Fibroblast of the aortic adventitia (primary cell): Measurements from ENCODE around the gene STIM1. TPM values are rescaled to one million over a fixed set of nuclear protein-coding genes. Genes with fewer than 3 reads are reported as not detected.

ENCODE experiments used
- DNase-seq: peaks from one replicate; pipeline ENCODE4 v3.0.0-alpha.2; 2010; ENCODE audit warnings: low read depth
- H3K4me3 ChIP-seq: 2 replicates; pipeline ENCODE4 v1.5.1; 2011; ENCODE audit warnings: low read depth, mild to moderate bottlenecking, control low read depth, low read length, moderate library complexity
- total RNA-seq: library from RNA; depleted of rRNA; stranded (reverse); fragments of >200 nt; gene quantifications from 2 replicates; pipeline ENCODE4 v1.2.3, GENCODE V29; 2012; ENCODE audit warnings: low replicate concordance
- TF ChIP-seq, protein P1 (sequence below): IDR thresholded peaks from 2 replicates; pipeline ENCODE4 v1.5.1; 2011; ENCODE audit warnings: mild to moderate bottlenecking, low read length, control low read depth, inconsistent platforms; ENCODE audit not compliant: insufficient read depth

Gene STIM1
- total RNA-seq, 1 donor, result 21.6 TPM

DNA sequence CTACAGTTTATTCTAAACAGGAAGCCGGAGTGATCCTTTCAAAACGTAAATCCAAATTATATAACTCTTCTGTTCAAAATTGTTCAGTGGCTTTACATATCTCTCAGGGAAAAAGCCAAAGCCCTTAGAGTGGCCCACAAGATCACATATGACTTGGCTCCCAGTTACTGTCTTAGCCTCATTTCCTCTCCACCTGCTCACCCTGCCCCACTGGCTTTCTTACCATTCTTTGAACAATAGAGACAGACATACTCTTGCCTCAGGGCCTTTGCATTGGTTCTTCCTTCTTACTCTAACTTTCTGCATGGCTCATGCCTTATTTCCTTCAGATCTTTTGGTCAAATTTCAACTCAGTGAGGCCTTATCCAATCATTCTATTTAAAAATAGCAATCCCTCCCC, 52.1 kb downstream of the STIM1 start:
- TF ChIP-seq, protein P1, sequence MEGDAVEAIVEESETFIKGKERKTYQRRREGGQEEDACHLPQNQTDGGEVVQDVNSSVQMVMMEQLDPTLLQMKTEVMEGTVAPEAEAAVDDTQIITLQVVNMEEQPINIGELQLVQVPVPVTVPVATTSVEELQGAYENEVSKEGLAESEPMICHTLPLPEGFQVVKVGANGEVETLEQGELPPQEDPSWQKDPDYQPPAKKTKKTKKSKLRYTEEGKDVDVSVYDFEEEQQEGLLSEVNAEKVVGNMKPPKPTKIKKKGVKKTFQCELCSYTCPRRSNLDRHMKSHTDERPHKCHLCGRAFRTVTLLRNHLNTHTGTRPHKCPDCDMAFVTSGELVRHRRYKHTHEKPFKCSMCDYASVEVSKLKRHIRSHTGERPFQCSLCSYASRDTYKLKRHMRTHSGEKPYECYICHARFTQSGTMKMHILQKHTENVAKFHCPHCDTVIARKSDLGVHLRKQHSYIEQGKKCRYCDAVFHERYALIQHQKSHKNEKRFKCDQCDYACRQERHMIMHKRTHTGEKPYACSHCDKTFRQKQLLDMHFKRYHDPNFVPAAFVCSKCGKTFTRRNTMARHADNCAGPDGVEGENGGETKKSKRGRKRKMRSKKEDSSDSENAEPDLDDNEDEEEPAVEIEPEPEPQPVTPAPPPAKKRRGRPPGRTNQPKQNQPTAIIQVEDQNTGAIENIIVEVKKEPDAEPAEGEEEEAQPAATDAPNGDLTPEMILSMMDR, result no peak
- DNase-seq, result no peak
- no peak overlapping the region for H3K4me3 ChIP-seq

- TF ChIP-seq, protein P1, result no peak
- no peak for DNase-seq
- H3K4me3 ChIP-seq, result no peak overlapping the region
Measured at GRCh38 chr11:3909901-3910300, 54.4 kb downstream of the STIM1 start.

DNA sequence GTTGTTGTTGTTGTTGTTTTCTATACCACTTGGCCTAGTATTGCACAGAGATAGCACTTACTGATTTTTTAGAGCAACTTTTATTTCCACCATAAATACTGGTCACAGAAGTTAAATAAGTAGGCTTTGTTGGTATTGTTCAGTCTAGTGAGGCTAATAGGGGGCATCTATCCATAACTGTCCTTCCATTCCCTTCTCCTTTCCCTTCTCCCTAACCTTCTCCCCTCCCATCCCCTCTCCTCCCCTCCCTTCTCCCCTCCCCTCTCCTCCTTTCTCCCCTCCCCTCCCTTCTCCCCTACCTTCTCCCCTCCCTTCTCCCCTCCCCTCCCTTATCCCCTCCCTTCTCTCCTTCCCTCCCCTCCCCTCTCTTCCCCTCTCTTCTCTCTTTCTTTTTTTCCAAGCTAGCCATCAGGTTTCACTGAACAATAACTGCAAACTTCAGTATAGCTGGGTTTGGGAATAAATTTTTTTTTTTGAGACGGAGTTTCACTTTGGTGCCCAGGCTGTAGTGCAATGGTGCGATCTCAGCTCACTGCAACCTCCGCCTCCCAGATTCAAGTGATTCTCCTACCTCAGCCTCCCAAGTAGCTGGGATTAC, 56.5 kb downstream of the STIM1 start:
- H3K4me3 ChIP-seq, result no peak overlapping the region
- DNase-seq, result no peak
- TF ChIP-seq, protein P1, result no peak

DNA sequence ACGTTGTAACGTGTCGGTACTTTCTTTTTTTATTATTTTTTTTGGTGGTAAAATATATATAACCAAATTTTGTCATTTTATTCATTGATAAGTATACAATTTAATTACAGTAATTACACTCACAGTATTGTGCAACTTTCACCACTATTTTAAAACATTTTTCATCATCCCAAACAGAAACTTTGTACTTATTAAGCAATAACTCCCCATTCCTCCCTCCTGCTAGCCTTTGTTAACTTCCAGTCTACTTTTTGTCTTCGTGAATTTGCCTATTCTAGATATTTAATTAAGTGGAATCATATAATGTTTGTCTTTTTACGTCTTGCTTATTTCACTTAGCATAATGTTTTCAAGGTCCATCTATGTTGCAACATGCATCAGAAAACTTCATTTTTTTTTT, 58.5 kb downstream of the STIM1 start:
- DNase-seq, result no peak
- TF ChIP-seq, protein P1, result no peak
- H3K4me3 ChIP-seq, result no peak overlapping the region

DNA sequence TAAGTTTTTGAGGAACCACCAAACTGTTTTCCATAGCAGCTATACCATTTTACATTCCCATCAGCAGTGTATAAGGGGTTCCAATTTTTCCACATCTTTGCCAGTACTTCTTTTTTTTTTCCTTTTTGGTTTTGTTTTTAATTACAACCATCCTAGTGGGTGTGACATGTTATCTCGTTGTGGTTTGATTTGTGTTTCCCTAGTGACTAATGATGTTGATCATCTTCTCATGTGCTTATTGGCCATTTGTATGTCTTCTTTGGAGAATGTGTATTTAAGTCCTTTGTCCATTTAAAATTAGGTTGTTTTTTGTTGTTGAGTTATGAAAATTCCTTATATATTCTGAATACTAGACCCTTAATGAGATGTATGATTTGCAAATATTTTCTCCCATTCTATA, 59.3 kb downstream of the STIM1 start:
- DNase-seq, result peak; percentile 22
- TF ChIP-seq, protein P1, result no peak
- no peak overlapping the region for H3K4me3 ChIP-seq

GRCh38 chr11:3916962-3917361, 61.5 kb downstream of the STIM1 start:
- no peak overlapping the region for H3K4me3 ChIP-seq
- TF ChIP-seq, protein P1, result no peak
- DNase-seq, result no peak

DNA sequence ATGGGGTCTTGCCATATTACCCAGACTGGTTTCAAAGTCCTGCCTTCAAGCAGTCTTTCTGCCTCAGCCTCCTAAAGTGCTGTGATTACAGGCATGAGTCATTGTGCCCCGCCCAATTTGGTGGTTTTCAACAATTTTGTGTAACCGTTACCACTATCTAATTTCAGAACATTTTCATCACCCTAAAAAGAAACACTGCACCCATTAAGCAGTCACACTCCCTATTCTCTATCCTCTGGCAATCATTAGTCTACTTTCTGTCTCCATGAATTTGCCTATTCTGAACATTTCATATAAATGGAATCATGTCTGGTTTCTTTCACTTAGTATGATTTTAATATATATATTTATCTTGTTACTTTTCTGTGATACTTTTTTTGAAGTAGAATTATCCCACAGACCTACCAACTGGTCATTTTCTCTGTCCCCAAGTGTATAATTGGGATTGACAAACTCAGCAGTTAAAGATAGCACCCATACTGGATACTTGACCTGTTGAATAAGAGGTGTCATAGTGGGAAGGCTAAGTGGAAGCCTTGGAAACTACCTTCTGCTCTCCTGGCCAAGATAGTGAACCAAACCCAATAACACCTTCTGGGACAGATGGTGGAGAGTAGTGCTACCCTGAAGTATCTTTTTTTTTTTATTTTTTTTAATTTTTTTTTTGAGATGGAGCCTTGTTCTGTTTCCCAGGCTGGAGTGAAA, 64.8 kb downstream of the STIM1 start:
- H3K4me3 ChIP-seq, result no peak overlapping the region
- TF ChIP-seq, protein P1, result no peak
- peak; percentile 91 for DNase-seq
